Thyroid gland (tissue), 4 donors: ENCODE results near the gene CPNE4.

Experiments
- POLR2A ChIP-seq, 2 donors: fragments of 450-650 bp; IDR thresholded peaks; one replicate each; pipeline ENCODE4 v1.6.1; 2017; ENCODE audit warnings: antibody characterized with exemption in 2 of 2, mild to moderate bottlenecking in 2 of 2, moderate library complexity in 1 of 2
- TF ChIP-seq, protein P1 (sequence below), 6 experiments: fragments of 200-600 bp in 3 of 6; fragments of 450-650 bp in 3 of 6; sonication (generic) in 3 of 6; IDR thresholded peaks; one replicate each; pipeline ENCODE4 v1.5.1; 2016 to 2019; ENCODE audit warnings: antibody characterized with exemption in 6 of 6, mild to moderate bottlenecking in 2 of 6, inconsistent platforms in 1 of 6, moderate library complexity in 1 of 6

DNA sequence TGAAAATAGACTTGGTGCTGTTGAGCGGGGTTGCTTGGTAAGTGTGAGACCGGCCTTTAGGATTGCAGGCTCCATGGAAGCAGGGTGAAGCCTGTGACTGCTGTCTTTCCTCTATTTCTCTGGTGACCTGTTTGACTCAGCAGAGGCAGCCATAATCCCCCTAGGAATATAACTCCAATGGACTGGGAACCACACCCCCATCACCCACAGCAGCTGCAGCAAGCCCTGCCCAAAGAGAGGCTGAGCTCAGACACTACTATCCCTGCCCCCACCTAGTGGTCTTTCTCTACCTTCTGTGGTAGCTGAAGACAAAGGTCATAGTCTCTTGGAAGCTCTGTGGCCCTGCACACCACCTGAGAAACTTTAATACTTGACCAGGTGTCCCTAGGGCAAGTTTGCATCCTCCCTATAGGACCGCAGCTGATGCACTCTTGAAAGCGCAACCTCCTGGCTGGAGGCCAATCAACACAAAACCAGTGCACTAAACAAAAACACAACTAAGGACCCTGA, 398.5 kb downstream of the CPNE4 start:
- TF ChIP-seq POLR2A (IDR thresholded peaks at IDR 0.05), result no peak
- TF ChIP-seq, protein P1, sequence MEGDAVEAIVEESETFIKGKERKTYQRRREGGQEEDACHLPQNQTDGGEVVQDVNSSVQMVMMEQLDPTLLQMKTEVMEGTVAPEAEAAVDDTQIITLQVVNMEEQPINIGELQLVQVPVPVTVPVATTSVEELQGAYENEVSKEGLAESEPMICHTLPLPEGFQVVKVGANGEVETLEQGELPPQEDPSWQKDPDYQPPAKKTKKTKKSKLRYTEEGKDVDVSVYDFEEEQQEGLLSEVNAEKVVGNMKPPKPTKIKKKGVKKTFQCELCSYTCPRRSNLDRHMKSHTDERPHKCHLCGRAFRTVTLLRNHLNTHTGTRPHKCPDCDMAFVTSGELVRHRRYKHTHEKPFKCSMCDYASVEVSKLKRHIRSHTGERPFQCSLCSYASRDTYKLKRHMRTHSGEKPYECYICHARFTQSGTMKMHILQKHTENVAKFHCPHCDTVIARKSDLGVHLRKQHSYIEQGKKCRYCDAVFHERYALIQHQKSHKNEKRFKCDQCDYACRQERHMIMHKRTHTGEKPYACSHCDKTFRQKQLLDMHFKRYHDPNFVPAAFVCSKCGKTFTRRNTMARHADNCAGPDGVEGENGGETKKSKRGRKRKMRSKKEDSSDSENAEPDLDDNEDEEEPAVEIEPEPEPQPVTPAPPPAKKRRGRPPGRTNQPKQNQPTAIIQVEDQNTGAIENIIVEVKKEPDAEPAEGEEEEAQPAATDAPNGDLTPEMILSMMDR (IDR thresholded peaks at IDR 0.05), result no peak
